ENCODE measurements around the gene IFNL3. TPM values are rescaled to one million over a fixed set of nuclear protein-coding genes. Genes with fewer than 3 reads are reported as not detected.

The IFNL3 gene
- total RNA-seq, 2 experiments from 2014 or later, result not detected

GRCh38 chr19:39254531-39255345 lies 9.9 kb upstream of the IFNL3 start:
- Mint-ChIP-seq H3K9me3 (no peaks in the 10 kb centered on the region), H3K27ac (no peak overlapping the region), H3K4me3 (no peak overlapping the region), H3K27me3 (peaks cover 16% of the 10 kb centered on the region), H3K4me1 (ENCODE audit: low read depth) (peaks cover 10% of the 10 kb centered on the region), H3K36me3 (ENCODE audit: low read depth) (no peaks in the 10 kb centered on the region)
- CTCF ChIA-PET, result no interaction called here
- TF ChIP-seq CTCF (IDR thresholded peaks at IDR 0.05), result no peak
- Histone ChIP-seq H3K4me3 (ENCODE audit: low read length) (no peak overlapping the region), H3K36me3 (ENCODE audit: insufficient read depth, low read length) (no peaks in the 10 kb centered on the region), H3K27me3 (ENCODE audit: control insufficient read depth in 1 of 2, insufficient read depth in 2 of 2, low read length in 2 of 2) (no peaks in the 10 kb centered on the region), H3K4me1 (ENCODE audit: insufficient read depth, low read length) (peaks cover 6% of the 10 kb centered on the region), H3K27ac (ENCODE audit: low read depth in 1 of 2, low read length in 2 of 2) (no peak overlapping the region), H3K9me3 (ENCODE audit: control insufficient read depth in 1 of 2, insufficient read depth in 1 of 2, low read length in 2 of 2) (no peaks in the 10 kb centered on the region)
- DNase-seq (no peak), ATAC-seq (ENCODE audit: poor library complexity) (no peak)
- intact Hi-C loops (cut with DNase I, micrococcal nuclease), result no loop called here
- POLR2A ChIA-PET, result no interaction called here

GRCh38 chr19:39253374-39254149 lies 8.8 kb upstream of the IFNL3 start:
- H3K4me1 Mint-ChIP-seq (ENCODE audit: low read depth), result peaks cover 10% of the 10 kb centered on the region
- no peak overlapping the region for H3K27ac ChIP-seq (ENCODE audit: low read depth in 1 of 2, low read length in 2 of 2)
- no peak overlapping the region for H3K4me3 ChIP-seq (ENCODE audit: low read length)
- no peaks in the 10 kb centered on the region for H3K9me3 ChIP-seq (ENCODE audit: control insufficient read depth in 1 of 2, insufficient read depth in 1 of 2, low read length in 2 of 2)
- POLR2A ChIA-PET, result no interaction called here
- no peak for DNase-seq
- H3K9me3 Mint-ChIP-seq, result no peaks in the 10 kb centered on the region
- no peak for TF ChIP-seq CTCF (IDR thresholded peaks at IDR 0.05)
- H3K4me1 ChIP-seq (ENCODE audit: insufficient read depth, low read length), result peaks cover 6% of the 10 kb centered on the region
- H3K36me3 ChIP-seq (ENCODE audit: insufficient read depth, low read length), result no peaks in the 10 kb centered on the region
- intact Hi-C loops (cut with DNase I, micrococcal nuclease), result no loop called here
- no peak for ATAC-seq (ENCODE audit: poor library complexity)
- no peak overlapping the region for H3K27ac Mint-ChIP-seq
- H3K4me3 Mint-ChIP-seq, result no peak overlapping the region
- CTCF ChIA-PET, result no interaction called here
- H3K36me3 Mint-ChIP-seq (ENCODE audit: low read depth), result no peaks in the 10 kb centered on the region
- H3K27me3 Mint-ChIP-seq, result peaks cover 21% of the 10 kb centered on the region
- no peaks in the 10 kb centered on the region for H3K27me3 ChIP-seq (ENCODE audit: control insufficient read depth in 1 of 2, insufficient read depth in 2 of 2, low read length in 2 of 2)

GRCh38 chr19:39252458-39252857 lies 7.7 kb upstream of the IFNL3 start:
- no peak overlapping the region for H3K4me3 Mint-ChIP-seq
- no peak overlapping the region for H3K27ac ChIP-seq (ENCODE audit: low read depth in 1 of 2, low read length in 2 of 2)
- H3K27me3 ChIP-seq (ENCODE audit: control insufficient read depth in 1 of 2, insufficient read depth in 2 of 2, low read length in 2 of 2), result peaks cover 7 to 8% of the 10 kb centered on the region in 2 experiments
- H3K27me3 Mint-ChIP-seq, result peaks cover 19% of the 10 kb centered on the region
- intact Hi-C loops (cut with DNase I, micrococcal nuclease), result no loop called here
- no peak overlapping the region for H3K27ac Mint-ChIP-seq
- H3K36me3 ChIP-seq (ENCODE audit: insufficient read depth, low read length), result no peaks in the 10 kb centered on the region
- no peaks in the 10 kb centered on the region for H3K36me3 Mint-ChIP-seq (ENCODE audit: low read depth)
- CTCF ChIA-PET, result no interaction called here
- peaks cover 5% of the 10 kb centered on the region for H3K4me1 ChIP-seq (ENCODE audit: insufficient read depth, low read length)
- no peaks in the 10 kb centered on the region for H3K9me3 Mint-ChIP-seq
- TF ChIP-seq CTCF (IDR thresholded peaks at IDR 0.05), result no peak
- peaks cover 10% of the 10 kb centered on the region for H3K4me1 Mint-ChIP-seq (ENCODE audit: low read depth)
- no peak overlapping the region for H3K4me3 ChIP-seq (ENCODE audit: low read length)
- peaks cover 0 to 6% of the 10 kb centered on the region in 2 experiments for H3K9me3 ChIP-seq (ENCODE audit: control insufficient read depth in 1 of 2, insufficient read depth in 1 of 2, low read length in 2 of 2)
- ATAC-seq (ENCODE audit: poor library complexity) (no peak), DNase-seq (no peak)
- POLR2A ChIA-PET, result no interaction called here
